Vagina (tissue), 2 donors: ENCODE measurements around the gene TADA2A. TPM values are rescaled to one million over a fixed set of nuclear protein-coding genes. Genes with fewer than 3 reads are reported as not detected.
A peak's percentile ranks its signal among the peaks of the same experiment; 100 is the strongest.

Experiments
- DNase-seq, 2 donors: peaks; one replicate each; pipeline ENCODE4 v3.0.0-alpha.2; 2017; ENCODE audit errors: extremely low spot score in 2 of 2
- H3K27ac ChIP-seq: fragments of 200-600 bp; sonication (generic); one replicate; pipeline ENCODE4 v1.5.1; 2019
- H3K27me3 ChIP-seq: fragments of 200-600 bp; sonication (generic); one replicate; pipeline ENCODE4 v1.5.1; 2019
- H3K36me3 ChIP-seq, 2 donors: fragments of 200-600 bp; sonication (generic); one replicate each; pipeline ENCODE4 v1.5.1; 2017 to 2019
- H3K4me1 ChIP-seq: fragments of 200-600 bp; sonication (generic); one replicate; pipeline ENCODE4 v1.5.1; 2019
- H3K4me3 ChIP-seq, 2 donors: fragments of 200-600 bp; sonication (generic); 1 replicate in 1 of 2; 2 replicates in 1 of 2; pipeline ENCODE4 v1.5.1; 2016 to 2019
- H3K9me3 ChIP-seq: fragments of 200-600 bp; sonication (generic); one replicate; pipeline ENCODE4 v1.5.1; 2019
- POLR2A ChIP-seq, 2 donors: fragments of 450-650 bp; IDR thresholded peaks; one replicate each; pipeline ENCODE4 v1.6.1; 2017; ENCODE audit warnings: antibody characterized with exemption in 2 of 2, mild to moderate bottlenecking in 2 of 2, moderate library complexity in 2 of 2
- POLR2AphosphoS5 ChIP-seq, 2 donors: sonication (generic); formaldehyde crosslinking; IDR thresholded peaks; one replicate each; pipeline ENCODE4 v1.9.0; 2017; ENCODE audit warnings: antibody characterized with exemption in 2 of 2, mild to moderate bottlenecking in 2 of 2, low read depth in 1 of 2; ENCODE audit not compliant: insufficient read depth in 1 of 2
- intact Hi-C: fragments of 100-400 bp; cut with DNase I; formaldehyde crosslinking; loops from one replicate; pipeline ENCODE4 v1.15.1; 2023
- total RNA-seq: library from RNA; depleted of rRNA; stranded (reverse); fragments of >200 nt; gene quantifications from one replicate; pipeline ENCODE4 v1.2.3, GENCODE V29; 2016
- TF ChIP-seq, protein P1 (sequence below), 3 experiments: fragments of 450-650 bp in 2 of 3; fragments of 200-600 bp in 1 of 3; sonication (generic) in 1 of 3; IDR thresholded peaks; one replicate each; pipeline ENCODE4 v1.5.1; 2017 to 2019; ENCODE audit warnings: antibody characterized with exemption in 3 of 3, mild to moderate bottlenecking in 2 of 3, moderate library complexity in 2 of 3

The TADA2A gene
- total RNA-seq, 1 donor from 2014 or later, result 44.2 TPM

DNA sequence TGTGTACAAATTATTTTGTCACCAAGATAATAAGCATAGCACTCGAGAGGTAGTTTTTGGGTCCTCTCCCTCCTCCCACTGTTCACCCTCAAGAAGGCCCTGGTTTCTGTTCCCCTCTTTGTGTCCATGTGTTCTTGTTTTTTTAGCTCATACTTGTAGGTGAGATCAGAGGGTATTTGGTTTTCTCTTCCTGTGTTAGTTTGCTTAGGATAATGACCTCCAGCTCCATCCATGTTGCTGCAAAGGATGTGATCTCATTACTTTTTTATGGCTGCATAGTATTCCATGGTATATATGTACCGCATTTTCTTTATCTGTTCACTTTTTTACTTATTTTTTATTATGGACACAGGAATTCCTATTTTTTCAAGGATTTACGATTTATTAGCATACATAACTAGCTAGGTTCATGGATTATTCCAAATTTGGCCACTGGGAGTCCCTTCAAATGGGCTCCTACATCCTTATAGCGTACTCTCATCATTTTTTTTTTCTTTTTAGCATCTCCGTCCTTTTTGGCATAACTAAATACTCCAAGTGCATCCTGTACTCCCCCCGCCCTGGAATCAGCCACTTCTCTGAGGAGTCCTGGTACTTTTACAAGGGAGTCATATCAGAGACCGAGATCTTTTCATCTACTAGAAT, 7.3 kb downstream of the TADA2A start:
- H3K9me3 ChIP-seq, result no peaks in the 10 kb centered on the region
- DNase-seq, result no peak
- H3K27me3 ChIP-seq, result no peaks in the 10 kb centered on the region
- TF ChIP-seq POLR2A (IDR thresholded peaks at IDR 0.05) (no peak), POLR2AphosphoS5 (IDR thresholded peaks at IDR 0.05; ENCODE audit: insufficient read depth in 1 of 2, low read depth in 1 of 2) (no peak)
- TF ChIP-seq, protein P1, sequence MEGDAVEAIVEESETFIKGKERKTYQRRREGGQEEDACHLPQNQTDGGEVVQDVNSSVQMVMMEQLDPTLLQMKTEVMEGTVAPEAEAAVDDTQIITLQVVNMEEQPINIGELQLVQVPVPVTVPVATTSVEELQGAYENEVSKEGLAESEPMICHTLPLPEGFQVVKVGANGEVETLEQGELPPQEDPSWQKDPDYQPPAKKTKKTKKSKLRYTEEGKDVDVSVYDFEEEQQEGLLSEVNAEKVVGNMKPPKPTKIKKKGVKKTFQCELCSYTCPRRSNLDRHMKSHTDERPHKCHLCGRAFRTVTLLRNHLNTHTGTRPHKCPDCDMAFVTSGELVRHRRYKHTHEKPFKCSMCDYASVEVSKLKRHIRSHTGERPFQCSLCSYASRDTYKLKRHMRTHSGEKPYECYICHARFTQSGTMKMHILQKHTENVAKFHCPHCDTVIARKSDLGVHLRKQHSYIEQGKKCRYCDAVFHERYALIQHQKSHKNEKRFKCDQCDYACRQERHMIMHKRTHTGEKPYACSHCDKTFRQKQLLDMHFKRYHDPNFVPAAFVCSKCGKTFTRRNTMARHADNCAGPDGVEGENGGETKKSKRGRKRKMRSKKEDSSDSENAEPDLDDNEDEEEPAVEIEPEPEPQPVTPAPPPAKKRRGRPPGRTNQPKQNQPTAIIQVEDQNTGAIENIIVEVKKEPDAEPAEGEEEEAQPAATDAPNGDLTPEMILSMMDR (IDR thresholded peaks at IDR 0.05), result no peak
- intact Hi-C loops, result no loop called here
- no peak overlapping the region for H3K4me3 ChIP-seq
- no peak overlapping the region for H3K27ac ChIP-seq
- no peaks in the 10 kb centered on the region for H3K4me1 ChIP-seq
- peaks cover 0 to 43% of the 10 kb centered on the region in 2 donors for H3K36me3 ChIP-seq

DNA sequence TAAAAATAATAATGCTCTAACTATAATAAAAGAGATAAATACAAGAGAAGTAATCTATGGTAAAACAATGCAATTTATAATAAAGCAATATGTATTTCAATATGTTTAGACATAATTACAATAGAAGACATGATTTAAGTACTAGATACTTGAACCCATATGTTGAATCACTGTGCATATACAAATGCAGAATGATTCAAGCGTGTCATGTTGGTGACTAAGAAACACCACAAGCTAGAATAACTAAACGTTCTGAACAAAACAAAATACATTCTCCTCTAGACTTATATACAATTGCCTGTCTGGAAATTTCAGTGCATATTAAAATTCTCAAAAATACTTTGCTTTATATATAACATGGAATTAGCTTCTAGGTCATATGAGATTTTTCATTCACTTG, 11.2 kb downstream of the TADA2A start:
- H3K27ac ChIP-seq, result no peak overlapping the region
- no peaks in the 10 kb centered on the region for H3K4me1 ChIP-seq
- TF ChIP-seq, protein P1 (IDR thresholded peaks at IDR 0.05), result no peak
- TF ChIP-seq POLR2A (IDR thresholded peaks at IDR 0.05) (no peak), POLR2AphosphoS5 (IDR thresholded peaks at IDR 0.05; ENCODE audit: insufficient read depth in 1 of 2, low read depth in 1 of 2) (no peak)
- H3K27me3 ChIP-seq, result no peaks in the 10 kb centered on the region
- no peak for DNase-seq
- no peaks in the 10 kb centered on the region for H3K9me3 ChIP-seq
- H3K36me3 ChIP-seq, result peaks cover 0 to 29% of the 10 kb centered on the region in 2 donors
- H3K4me3 ChIP-seq, result no peak overlapping the region
- intact Hi-C loops, result no loop called here

DNA sequence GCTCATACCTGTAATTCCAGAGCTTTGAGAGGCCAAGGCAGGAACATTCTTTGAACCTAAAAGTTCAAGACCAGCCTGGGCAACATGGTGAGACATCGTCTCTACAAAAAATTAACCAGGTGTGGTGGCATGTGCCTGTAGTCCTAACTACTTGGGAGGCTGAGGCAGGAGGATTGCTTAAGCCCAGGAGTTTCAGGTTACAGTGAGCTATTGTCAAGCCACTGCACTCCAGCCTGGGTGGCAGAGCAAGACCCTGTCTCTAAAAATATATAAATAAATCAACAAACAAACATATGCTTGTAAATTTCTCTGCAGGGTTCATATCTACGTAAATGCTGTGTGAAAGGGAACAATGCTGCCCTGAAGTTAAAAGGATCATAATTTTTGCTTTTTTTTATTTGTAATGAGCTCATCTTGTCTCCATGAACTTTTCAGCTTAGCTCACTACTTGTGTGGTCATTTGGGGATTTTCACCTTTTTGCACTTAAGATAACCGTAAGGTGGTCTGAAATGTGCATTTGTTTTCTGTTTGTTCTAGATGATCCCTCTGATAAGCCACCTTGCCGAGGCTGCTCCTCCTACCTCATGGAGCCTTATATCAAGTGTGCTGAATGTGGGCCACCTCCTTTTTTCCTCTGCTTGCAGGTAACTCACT, 16.4 kb downstream of the TADA2A start:
- Histone ChIP-seq H3K4me3 (no peak overlapping the region), H3K27me3 (no peaks in the 10 kb centered on the region), H3K27ac (no peak overlapping the region), H3K9me3 (no peaks in the 10 kb centered on the region), H3K4me1 (no peaks in the 10 kb centered on the region), H3K36me3 (peaks cover 0 to 31% of the 10 kb centered on the region in 2 donors)
- intact Hi-C loops, result no loop called here
- no peak for TF ChIP-seq POLR2AphosphoS5 (IDR thresholded peaks at IDR 0.05; ENCODE audit: insufficient read depth in 1 of 2, low read depth in 1 of 2)
- TF ChIP-seq, protein P1 (IDR thresholded peaks at IDR 0.05), result no peak
- no peak for TF ChIP-seq POLR2A (IDR thresholded peaks at IDR 0.05)
- no peak for DNase-seq

DNA sequence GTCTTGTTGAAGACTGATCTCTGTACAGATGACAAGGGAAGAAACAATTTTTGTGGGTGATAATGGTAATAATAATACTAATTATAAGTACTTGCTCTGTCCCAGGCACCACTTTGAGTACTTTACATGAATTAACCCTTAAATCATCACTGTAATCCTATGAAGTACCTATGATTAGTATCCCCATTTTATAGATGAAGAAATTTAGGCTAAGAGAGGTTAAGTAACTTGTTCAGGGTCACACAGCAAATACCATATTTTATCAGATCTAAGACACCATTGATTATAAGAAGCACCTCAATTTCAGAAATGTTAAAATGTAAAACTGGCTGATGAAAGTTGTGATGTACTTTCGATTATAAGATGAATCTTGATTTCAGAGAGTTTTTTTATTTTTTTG, 18.6 kb downstream of the TADA2A start:
- H3K4me1 ChIP-seq, result peaks cover 1% of the 10 kb centered on the region
- H3K27ac ChIP-seq, result no peak overlapping the region
- TF ChIP-seq, protein P1 (IDR thresholded peaks at IDR 0.05), result no peak
- no peak for TF ChIP-seq POLR2A (IDR thresholded peaks at IDR 0.05)
- no peak for TF ChIP-seq POLR2AphosphoS5 (IDR thresholded peaks at IDR 0.05; ENCODE audit: insufficient read depth in 1 of 2, low read depth in 1 of 2)
- DNase-seq, result no peak
- no peak overlapping the region for H3K4me3 ChIP-seq
- H3K36me3 ChIP-seq, result peaks cover 0 to 37% of the 10 kb centered on the region in 2 donors
- H3K9me3 ChIP-seq, result no peaks in the 10 kb centered on the region
- intact Hi-C loops, result no loop called here
- H3K27me3 ChIP-seq, result no peaks in the 10 kb centered on the region

DNA sequence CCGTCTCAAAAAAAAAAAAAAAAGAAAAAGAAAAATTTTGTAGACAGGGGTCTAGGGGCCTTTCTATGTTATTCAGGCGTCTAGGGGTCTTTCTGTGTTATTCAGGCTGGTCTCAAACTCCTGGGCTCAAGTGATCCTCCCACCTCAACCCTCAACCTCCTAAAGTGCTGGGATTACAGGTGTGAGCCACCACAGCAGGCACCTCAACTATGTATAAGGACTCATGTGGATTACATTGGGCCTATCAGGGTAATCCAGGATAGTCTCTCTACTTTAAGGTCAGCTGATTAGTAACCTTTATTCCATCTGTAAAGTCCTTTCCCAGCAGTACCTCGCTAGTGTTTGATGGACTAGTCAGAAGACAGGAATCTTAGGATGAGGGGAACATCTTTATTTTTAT, 22.4 kb downstream of the TADA2A start:
- Histone ChIP-seq H3K4me3 (no peak overlapping the region), H3K27ac (peak overlapping the region; percentile 62), H3K27me3 (no peaks in the 10 kb centered on the region), H3K9me3 (no peaks in the 10 kb centered on the region), H3K36me3 (peaks cover 0 to 37% of the 10 kb centered on the region in 2 donors), H3K4me1 (peaks cover 6% of the 10 kb centered on the region)
- DNase-seq, result no peak
- intact Hi-C loops, result no loop called here
- TF ChIP-seq POLR2A (IDR thresholded peaks at IDR 0.05), result no peak
- no peak for TF ChIP-seq POLR2AphosphoS5 (IDR thresholded peaks at IDR 0.05; ENCODE audit: insufficient read depth in 1 of 2, low read depth in 1 of 2)
- TF ChIP-seq, protein P1 (IDR thresholded peaks at IDR 0.05), result no peak
